GM19324 (cell line): ENCODE measurements around the gene RNF167.

Source experiments
- ATAC-seq: cut with Tn5 transposase; IDR thresholded peaks from one replicate; pipeline ENCODE4 v1.9.1; 2021; ENCODE audit warnings: mild to moderate bottlenecking, moderate library complexity; ENCODE audit not compliant: unreplicated experiment, low FRiP score

Gene RNF167

GRCh38 chr17:4939796-4940554 is at the start of gene RNF167, which contains the start of gene SLC25A11:
Gene RNF167, plus strand, starts transcription at chr17:4940268. Its CDS starts 642 bp downstream, at chr17:4940910.
Gene SLC25A11, minus strand, starts transcription at chr17:4940046. Its CDS starts 136 bp downstream, at chr17:4939910.
- peak; percentile 82 for ATAC-seq

GRCh38 chr17:4891411-4892410 is 48.4 kb upstream of the RNF167 start:
- no peak for ATAC-seq

- ATAC-seq = no peak
Observed at GRCh38 chr17:4892499-4893221, 47.4 kb upstream of the RNF167 start.

GRCh38 chr17:4893272-4893671 is 46.8 kb upstream of the RNF167 start:
- no peak for ATAC-seq

GRCh38 chr17:4893721-4894560 is 46.1 kb upstream of the RNF167 start:
- ATAC-seq = no peak

GRCh38 chr17:4895121-4895520 is 44.9 kb upstream of the RNF167 start:
- no peak for ATAC-seq

- no peak for ATAC-seq
Observed at GRCh38 chr17:4895657-4896331, 44.3 kb upstream of the RNF167 start.

- no peak for ATAC-seq
Observed at GRCh38 chr17:4896332-4897197, 43.5 kb upstream of the RNF167 start.

- no peak for ATAC-seq
Observed at GRCh38 chr17:4897198-4897687, 42.8 kb upstream of the RNF167 start.

- no peak for ATAC-seq
Observed at GRCh38 chr17:4897785-4898184, 42.3 kb upstream of the RNF167 start.

GRCh38 chr17:4898351-4898750 is 41.7 kb upstream of the RNF167 start:
- no peak for ATAC-seq

- no peak for ATAC-seq
Observed at GRCh38 chr17:4898927-4899326, 41.1 kb upstream of the RNF167 start.

- ATAC-seq = peak; percentile 47
Observed at GRCh38 chr17:4899341-4900230, 40.5 kb upstream of the RNF167 start, which contains the start of gene C17orf107. Gene C17orf107, plus strand, starts transcription at chr17:4899536. Its CDS starts 227 bp downstream, at chr17:4899763.

GRCh38 chr17:4900231-4901107 is 39.6 kb upstream of the RNF167 start:
- ATAC-seq = no peak

- no peak for ATAC-seq
Observed at GRCh38 chr17:4901108-4901647, 38.9 kb upstream of the RNF167 start.
